ENCODE results near the gene OPCML. TPM values are rescaled to one million over a fixed set of nuclear protein-coding genes. Genes with fewer than 3 reads are reported as not detected.

OPCML gene
- total and polyA plus RNA-seq, 2 of the 13 experiments (the other 11 are each of a cell fraction or from before 2014, with no cell fraction given): not detected

DNA sequence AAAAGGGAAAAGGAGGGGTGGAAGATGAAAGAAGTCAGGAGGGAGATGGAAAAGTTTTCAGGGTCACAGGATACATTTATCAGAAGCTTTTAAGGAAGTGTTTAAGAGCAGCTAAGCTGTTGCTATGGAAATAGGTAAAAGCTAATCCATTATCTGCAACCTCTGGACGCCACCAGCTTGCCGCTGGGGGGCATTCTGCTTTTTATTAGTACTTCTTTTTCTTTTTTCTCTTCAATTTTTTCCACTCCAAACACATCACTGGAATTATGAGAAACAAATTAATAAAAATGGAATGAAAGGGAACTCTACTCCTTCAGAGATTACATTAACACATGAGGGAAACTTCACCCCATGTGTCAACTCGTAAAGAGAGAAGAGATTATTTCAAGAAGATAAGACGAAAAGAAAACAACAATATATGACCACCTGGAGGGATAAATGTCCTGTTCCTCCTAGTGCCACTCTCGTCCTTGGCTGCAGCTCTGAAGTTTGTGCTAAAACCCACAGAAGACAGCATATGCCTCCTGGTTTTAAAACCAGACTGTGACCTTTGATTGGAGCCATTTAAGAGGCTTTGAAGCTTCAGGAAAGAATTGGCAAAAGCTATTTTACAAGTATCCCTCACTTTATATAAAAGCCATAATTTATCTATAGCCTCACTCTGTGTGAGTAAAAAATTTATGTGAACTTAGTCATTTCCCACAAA lies 972.8 kb downstream of the OPCML start:
- H3K4me2 ChIP-seq (ENCODE audit: low read depth, low read length): no peak overlapping the region
- no peaks in the 10 kb centered on the region for H3K27me3 ChIP-seq (ENCODE audit: control insufficient read depth in 1 of 2, insufficient read depth in 2 of 2, low read length in 2 of 2)
- H3K79me2 ChIP-seq (ENCODE audit: insufficient read depth, low read length): no peaks in the 10 kb centered on the region
- no TSS peak for BruUV-seq (replicated peaks)
- no peak overlapping the region for H3K27ac ChIP-seq (ENCODE audit: extremely low read length, insufficient read depth, low read length)
- intact Hi-C loops (cut with micrococcal nuclease; ENCODE audit: unreplicated experiment): no loop called here
- 0% methylated on average over 5 of the region's 5 CpGs for WGBS (ENCODE audit: low lambda C conversion rate)
- H3K9ac ChIP-seq (ENCODE audit: insufficient read depth, low read depth, low read length): no peak overlapping the region
- H4K20me1 ChIP-seq (ENCODE audit: insufficient read depth, low read length): no peaks in the 10 kb centered on the region
- TF ChIP-seq, protein P1, sequence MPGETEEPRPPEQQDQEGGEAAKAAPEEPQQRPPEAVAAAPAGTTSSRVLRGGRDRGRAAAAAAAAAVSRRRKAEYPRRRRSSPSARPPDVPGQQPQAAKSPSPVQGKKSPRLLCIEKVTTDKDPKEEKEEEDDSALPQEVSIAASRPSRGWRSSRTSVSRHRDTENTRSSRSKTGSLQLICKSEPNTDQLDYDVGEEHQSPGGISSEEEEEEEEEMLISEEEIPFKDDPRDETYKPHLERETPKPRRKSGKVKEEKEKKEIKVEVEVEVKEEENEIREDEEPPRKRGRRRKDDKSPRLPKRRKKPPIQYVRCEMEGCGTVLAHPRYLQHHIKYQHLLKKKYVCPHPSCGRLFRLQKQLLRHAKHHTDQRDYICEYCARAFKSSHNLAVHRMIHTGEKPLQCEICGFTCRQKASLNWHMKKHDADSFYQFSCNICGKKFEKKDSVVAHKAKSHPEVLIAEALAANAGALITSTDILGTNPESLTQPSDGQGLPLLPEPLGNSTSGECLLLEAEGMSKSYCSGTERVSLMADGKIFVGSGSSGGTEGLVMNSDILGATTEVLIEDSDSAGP (CRISPR knock-in tag; IDR thresholded peaks at IDR 0.05; ENCODE audit: borderline replicate concordance): no peak
- TF ChIP-seq TEAD2 (CRISPR knock-in tag; IDR thresholded peaks at IDR 0.05): no peak
- no peak for TF ChIP-seq ADNP (CRISPR knock-in tag; IDR thresholded peaks at IDR 0.05)
- no peak for TF ChIP-seq SP5 (CRISPR knock-in tag; IDR thresholded peaks at IDR 0.05; ENCODE audit: borderline replicate concordance, low read depth)
- TF ChIP-seq CBFB (CRISPR knock-in tag; IDR thresholded peaks at IDR 0.05): no peak
- TF ChIP-seq GTF3A (CRISPR knock-in tag; conservative IDR thresholded peaks at IDR 0.05): no peak
- TF ChIP-seq, protein P2, sequence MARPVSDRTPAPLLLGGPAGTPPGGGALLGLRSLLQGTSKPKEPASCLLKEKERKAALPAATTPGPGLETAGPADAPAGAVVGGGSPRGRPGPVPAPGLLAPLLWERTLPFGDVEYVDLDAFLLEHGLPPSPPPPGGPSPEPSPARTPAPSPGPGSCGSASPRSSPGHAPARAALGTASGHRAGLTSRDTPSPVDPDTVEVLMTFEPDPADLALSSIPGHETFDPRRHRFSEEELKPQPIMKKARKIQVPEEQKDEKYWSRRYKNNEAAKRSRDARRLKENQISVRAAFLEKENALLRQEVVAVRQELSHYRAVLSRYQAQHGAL (CRISPR knock-in tag; IDR thresholded peaks at IDR 0.05; ENCODE audit: not compliant biosample characterization): no peak
- TF ChIP-seq PTBP1 (IDR thresholded peaks at IDR 0.05; ENCODE audit: low read depth, low read length, poor library complexity, severe bottlenecking): no peak
- TF ChIP-seq, protein P3, sequence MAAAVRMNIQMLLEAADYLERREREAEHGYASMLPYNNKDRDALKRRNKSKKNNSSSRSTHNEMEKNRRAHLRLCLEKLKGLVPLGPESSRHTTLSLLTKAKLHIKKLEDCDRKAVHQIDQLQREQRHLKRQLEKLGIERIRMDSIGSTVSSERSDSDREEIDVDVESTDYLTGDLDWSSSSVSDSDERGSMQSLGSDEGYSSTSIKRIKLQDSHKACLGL (CRISPR knock-in tag; IDR thresholded peaks at IDR 0.05): no peak
- TF ChIP-seq ZNF441 (CRISPR knock-in tag; IDR thresholded peaks at IDR 0.05; ENCODE audit: borderline replicate concordance): no peak
- TF ChIP-seq MYNN (CRISPR knock-in tag; IDR thresholded peaks at IDR 0.05; ENCODE audit: low read depth): no peak
- TF ChIP-seq ZNF354B (CRISPR knock-in tag; IDR thresholded peaks at IDR 0.05): no peak
- no peak for TF ChIP-seq ERF (CRISPR knock-in tag; IDR thresholded peaks at IDR 0.05)
- TF ChIP-seq, protein P4, sequence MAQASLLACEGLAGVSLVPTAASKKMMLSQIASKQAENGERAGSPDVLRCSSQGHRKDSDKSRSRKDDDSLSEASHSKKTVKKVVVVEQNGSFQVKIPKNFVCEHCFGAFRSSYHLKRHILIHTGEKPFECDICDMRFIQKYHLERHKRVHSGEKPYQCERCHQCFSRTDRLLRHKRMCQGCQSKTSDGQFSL (CRISPR knock-in tag; IDR thresholded peaks at IDR 0.05): no peak
- TF ChIP-seq BHLHE40 (IDR thresholded peaks at IDR 0.05; ENCODE audit: low read length): no peak
- TF ChIP-seq ZNF7 (CRISPR knock-in tag; IDR thresholded peaks at IDR 0.05): no peak
- TF ChIP-seq, protein P5, sequence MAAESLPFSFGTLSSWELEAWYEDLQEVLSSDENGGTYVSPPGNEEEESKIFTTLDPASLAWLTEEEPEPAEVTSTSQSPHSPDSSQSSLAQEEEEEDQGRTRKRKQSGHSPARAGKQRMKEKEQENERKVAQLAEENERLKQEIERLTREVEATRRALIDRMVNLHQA (CRISPR knock-in tag; IDR thresholded peaks at IDR 0.05): no peak
- H3K36me3 ChIP-seq (replicated peaks in 1 of 2; ENCODE audit: control insufficient read depth in 1 of 2, insufficient read depth in 2 of 2, low read length in 2 of 2): no peaks in the 10 kb centered on the region
- DNase-seq (ENCODE audit: low spot score) (no peak), FAIRE-seq (no peak), ATAC-seq (no peak)
- no peak overlapping the region for H3K4me3 ChIP-seq (replicated peaks in 1 of 3; ENCODE audit: insufficient read depth in 1 of 3, low read depth in 2 of 3, low read length in 3 of 3)
- no peaks in the 10 kb centered on the region for H3K4me1 ChIP-seq (ENCODE audit: insufficient read depth, low read length)
- no peak overlapping the region for H2AFZ ChIP-seq (ENCODE audit: low read length)
- in situ Hi-C loops (cut with HindIII; ENCODE audit: extremely low pct_ligation_motif_present, low pct_unique_long_range_greater_than_20kb): no loop called here
- POLR2A ChIA-PET: no interaction called here
- CTCF ChIA-PET (ENCODE audit: low intra/inter-chr PET ratio, low total read pairs): no interaction called here
- H3K9me3 ChIP-seq (ENCODE audit: low read length): peaks cover 98% of the 10 kb centered on the region

Measured in HepG2 (cell line).